ENCODE measurements around the gene UEVLD. TPM values are rescaled to one million over a fixed set of nuclear protein-coding genes. Genes with fewer than 3 reads are reported as not detected.

The UEVLD gene
- total and polyA plus RNA-seq, 9 of the 15 experiments (the other 6 are each of a cell fraction or from before 2014, with no cell fraction given): 4.7 to 12.6 (median 7.4) TPM

- H3K27me3 ChIP-seq (ENCODE audit: control insufficient read depth in 2 of 2, insufficient read depth in 2 of 2, low read length in 2 of 2): no peaks in the 10 kb centered on the region
Measured at GRCh38 chr11:18522388-18522787, 66.1 kb downstream of the UEVLD start.

More at GRCh38 chr11:18522388-18522787, 66.1 kb downstream of the UEVLD start:
- WGBS (ENCODE audit: insufficient coverage, low coverage, missing lambda C conversion rate): 59% methylated on average over 4 of the region's 4 CpGs
- Histone ChIP-seq H3K79me2 (ENCODE audit: control insufficient read depth, insufficient read depth, low read length) (peaks cover 43% of the 10 kb centered on the region), H3K9ac (ENCODE audit: insufficient read depth in 1 of 2, low read depth in 2 of 2, low read length in 2 of 2) (no peak overlapping the region), H4K20me1 (replicated peaks; ENCODE audit: control insufficient read depth, insufficient read depth, low read length) (no peaks in the 10 kb centered on the region), H3K4me2 (ENCODE audit: insufficient read depth, low read length) (no peak overlapping the region), H2AFZ (ENCODE audit: low read depth, low read length) (no peak overlapping the region), H3K4me1 (replicated peaks in 1 of 2; ENCODE audit: control insufficient read depth in 2 of 2, insufficient read depth in 2 of 2, low read length in 2 of 2) (no peaks in the 10 kb centered on the region; a peak in 1 of 5 replicates), H3K9me1 (ENCODE audit: control insufficient read depth, insufficient read depth, low read length) (no peaks in the 10 kb centered on the region), H3K4me3 (no peak overlapping the region), H3K9me3 (replicated peaks; ENCODE audit: control insufficient read depth, insufficient read depth, low read depth, low read length) (no peaks in the 10 kb centered on the region), H3K36me3 (ENCODE audit: control insufficient read depth, insufficient read depth, low read length) (peaks cover 15% of the 10 kb centered on the region; the same call in 2 of the 3 replicates), H3K27ac (ENCODE audit: extremely low read depth, low read depth, low read length) (no peak overlapping the region)
- DNase-seq (ENCODE audit: extremely low read depth in 1 of 4, low spot score in 3 of 4): peak in 3 of 4 experiments; percentile 11 to 25 (median 25)
- CTCF ChIA-PET (ENCODE audit: low intra/inter-chr PET ratio): no interaction called here
- TF ChIP-seq CTCF (IDR thresholded peaks at IDR 0.05 in 2 of 3, conservative IDR thresholded peaks at IDR 0.05 in 1 of 3; ENCODE audit: insufficient read depth in 2 of 3, low read depth in 1 of 3, low read length in 3 of 3) (peak; percentile 5 to 26 (median 18); a peak in 1 of 6 replicates), NCOR1 (IDR thresholded peaks at IDR 0.05) (no peak)
- in situ Hi-C loops (cut with MboI) (no loop called here), intact Hi-C loops (cut with micrococcal nuclease) (loop anchor here (10.0 kb wide), 1 partner anchor 288 kb away; the partner anchor contains the start of gene SAA4)
- no TSS peak for BruUV-seq (replicated peaks)
- no peak for FAIRE-seq
- peak; percentile 12; the same call in 1 of the 3 replicates for ATAC-seq
- POLR2A ChIA-PET: interaction anchor here (0.6 to 1.1 kb wide), 2 partner anchors 8 to 243 kb away, joined by 3 read pairs; no protein-coding TSS in a partner anchor
